HG02571 (cell line): Measurements from ENCODE around the gene SLC7A11.
A peak's percentile ranks its signal among the peaks of the same experiment; 100 is the strongest.
"Not testable (repeated sequence)": the region's sequence is repeated elsewhere in the genome, so short reads cannot be mapped to it uniquely, and the experiment has no call there.

Experiments used
- ATAC-seq: cut with Tn5 transposase; IDR thresholded peaks from one replicate; pipeline ENCODE4 v1.9.1; 2021; ENCODE audit warnings: mild to moderate bottlenecking, moderate library complexity; ENCODE audit not compliant: unreplicated experiment

SLC7A11 gene

DNA sequence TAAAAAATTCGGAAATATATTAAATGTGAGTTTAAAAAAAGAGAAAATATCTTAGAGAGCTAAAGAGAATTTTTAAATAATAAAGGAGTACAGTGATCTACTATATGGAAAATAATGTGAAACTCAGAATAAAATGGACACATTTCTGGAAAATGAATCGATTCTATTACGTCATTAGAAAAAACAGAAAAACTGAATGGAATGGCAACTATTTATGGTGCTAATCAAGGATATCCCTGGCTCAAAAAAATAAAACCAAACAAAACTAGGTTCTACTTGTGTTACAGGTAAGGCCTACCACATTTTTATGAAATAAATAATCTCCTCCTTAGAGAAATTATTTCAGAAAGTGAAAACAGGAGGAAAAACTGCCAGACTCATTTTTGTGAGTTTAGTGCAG is 5.5 kb upstream of the SLC7A11 start:
- ATAC-seq = no peak

DNA sequence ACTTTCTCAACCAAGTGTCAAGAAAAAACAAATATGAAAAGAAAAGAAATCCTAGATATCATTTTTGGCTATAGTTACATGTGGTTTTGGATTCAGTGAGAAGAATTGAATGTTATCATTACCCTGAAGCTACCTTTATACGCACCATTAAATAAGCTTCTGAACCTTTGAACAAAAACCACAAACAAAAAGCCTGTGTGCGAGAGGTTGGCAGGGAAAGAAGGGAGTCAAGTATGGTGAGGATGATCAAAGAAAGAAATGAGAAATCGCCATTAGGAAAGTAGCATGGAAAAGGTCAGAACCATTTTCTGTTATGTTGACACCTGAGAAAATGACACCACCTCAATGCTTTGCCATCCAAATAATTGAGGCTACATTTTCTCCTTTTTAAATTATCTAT is 1.2 kb upstream of the SLC7A11 start:
- no peak for ATAC-seq

DNA sequence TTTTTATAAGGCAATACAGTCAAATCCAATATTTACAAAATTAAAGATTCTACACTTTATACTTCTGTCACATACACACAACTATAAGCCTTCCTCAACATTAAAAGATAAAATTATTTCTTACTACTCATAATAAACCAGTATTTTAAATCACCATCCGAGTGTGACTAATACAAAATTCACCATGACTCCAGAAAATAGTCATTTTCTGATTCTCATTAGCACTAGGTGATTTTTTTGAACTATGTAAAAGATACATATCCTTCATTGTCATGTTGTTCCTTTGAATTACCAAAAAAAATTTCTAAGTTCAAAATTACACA is 646 bp upstream of the SLC7A11 start:
- no peak for ATAC-seq

DNA sequence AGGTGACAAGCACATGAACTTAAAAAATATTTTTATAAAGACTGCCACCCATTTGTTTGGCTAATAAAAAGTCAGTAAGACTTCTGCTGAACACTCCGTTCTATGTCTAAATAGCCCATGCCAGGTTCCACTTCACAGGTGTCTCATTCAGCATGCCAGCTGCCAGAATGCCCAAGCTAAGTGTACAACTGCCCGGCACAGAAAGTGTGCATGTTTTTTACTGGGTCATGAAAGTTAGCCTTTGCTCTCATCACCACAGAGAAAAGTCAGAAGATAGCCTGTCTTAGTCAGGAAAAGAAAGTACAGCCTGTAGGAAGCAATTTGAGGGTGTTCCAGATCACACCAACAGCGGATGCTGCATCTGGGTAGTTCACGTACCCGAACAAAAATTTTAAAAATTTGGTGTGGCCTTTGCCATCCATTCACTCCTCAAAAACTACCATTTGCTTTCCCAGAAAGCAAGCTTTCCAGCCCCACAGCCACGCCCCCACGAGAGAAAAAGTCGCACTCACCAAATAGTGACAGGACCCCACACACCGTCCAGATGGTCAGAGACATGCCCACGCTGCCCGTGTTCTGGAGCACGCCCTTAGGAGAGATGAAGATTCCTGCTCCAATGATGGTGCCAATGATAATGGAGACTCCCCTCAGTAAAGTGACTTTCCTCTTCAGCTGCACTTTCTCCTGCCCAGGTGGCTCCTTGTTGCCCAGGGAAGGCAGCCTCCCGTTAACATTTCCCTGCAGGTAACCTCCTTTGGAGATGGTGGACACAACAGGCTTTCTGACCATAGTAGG is 671 bp downstream of the SLC7A11 start:
- ATAC-seq = peak; percentile 0

DNA sequence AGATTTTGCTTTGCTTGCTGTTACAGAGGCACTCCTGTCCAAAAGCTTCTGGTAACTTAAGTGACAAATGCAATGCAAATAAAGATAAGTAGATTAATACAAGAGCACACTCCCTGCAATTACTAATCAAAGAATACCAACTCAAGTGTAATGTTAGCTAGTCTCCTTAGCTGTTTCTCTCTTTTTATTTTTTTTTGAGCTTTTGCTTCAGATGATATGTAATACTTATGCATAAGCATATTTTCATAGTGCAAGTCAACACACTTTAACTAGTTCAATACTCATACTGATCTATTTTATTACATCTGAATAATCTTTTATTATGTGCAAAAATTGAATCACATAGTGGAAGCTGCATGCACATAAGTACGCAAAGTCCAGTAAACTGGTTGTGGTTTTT is 2.7 kb downstream of the SLC7A11 start:
- no peak for ATAC-seq

DNA sequence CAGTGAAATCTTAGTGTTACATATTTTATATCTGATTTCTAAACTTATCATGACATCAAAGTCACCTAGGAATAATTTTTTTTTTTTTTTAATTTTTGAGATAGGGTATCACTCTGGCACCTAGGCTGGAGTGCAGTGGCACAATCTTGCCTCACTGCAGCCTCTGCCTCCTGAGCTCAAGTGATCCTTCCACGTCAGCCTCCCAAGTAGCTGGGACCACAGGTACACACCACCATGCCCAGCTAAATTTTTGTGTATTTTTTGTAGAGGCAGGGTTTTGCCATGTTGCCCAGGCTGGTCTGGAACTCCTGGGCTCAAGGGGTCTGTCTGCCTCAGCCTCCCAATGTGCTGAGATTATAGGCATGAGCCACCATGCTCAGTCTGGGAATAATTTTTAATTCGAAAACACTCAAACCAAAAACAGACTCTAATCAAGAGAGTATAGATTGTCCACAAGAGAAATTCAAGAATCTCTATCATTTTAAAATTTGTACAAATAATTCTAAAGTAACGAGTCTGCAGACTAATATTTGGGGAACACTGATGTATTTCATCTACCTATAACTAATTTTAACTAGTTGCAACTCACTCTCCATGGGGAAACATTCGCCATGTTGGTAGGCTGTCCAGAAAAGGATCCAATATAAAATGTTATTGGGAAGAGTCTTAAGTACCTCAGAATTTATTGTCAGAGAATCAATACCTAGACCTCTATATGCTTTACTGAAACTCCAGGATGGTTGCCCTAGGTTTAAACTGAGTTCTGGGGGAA is 3.4 kb downstream of the SLC7A11 start:
- no peak for ATAC-seq

DNA sequence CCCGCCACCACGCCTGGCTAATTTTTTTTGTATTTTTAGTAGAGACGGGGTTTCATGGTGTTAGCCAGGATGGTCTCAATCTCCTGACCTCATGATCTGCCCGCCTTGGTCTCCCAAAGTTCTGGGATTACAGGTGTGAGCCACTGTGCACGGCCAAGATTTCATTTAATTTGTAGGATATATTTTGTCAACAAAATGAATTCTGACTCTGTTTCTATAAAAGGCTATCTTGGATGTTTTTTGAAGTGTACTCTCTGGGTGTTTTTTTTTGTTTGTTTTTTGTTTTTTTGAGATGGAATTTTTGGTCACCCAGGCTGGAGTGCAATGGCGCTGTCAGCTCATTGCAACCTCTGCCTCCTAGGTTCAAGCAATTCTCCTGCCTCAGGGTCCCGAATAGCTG is 5.0 kb downstream of the SLC7A11 start:
- not testable (repeated sequence) for ATAC-seq

DNA sequence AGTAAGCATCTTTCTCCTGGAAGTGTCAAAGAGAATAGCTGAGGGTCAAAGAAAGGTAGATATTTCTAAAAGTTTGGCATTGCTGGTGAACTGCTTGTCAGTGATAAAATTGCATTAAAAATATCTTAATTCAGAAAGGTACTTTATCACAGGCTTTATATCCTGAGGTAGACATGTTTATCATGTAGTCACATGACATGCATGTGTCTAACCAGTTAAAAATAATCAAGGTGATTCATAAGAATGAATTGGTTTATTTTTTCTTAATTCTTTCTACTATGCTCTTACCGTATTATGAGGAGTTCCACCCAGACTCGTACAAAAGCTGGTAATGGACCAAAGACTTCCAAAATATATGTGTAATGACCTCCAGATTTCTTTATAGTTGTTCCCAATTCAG is 6.1 kb downstream of the SLC7A11 start:
- no peak for ATAC-seq

DNA sequence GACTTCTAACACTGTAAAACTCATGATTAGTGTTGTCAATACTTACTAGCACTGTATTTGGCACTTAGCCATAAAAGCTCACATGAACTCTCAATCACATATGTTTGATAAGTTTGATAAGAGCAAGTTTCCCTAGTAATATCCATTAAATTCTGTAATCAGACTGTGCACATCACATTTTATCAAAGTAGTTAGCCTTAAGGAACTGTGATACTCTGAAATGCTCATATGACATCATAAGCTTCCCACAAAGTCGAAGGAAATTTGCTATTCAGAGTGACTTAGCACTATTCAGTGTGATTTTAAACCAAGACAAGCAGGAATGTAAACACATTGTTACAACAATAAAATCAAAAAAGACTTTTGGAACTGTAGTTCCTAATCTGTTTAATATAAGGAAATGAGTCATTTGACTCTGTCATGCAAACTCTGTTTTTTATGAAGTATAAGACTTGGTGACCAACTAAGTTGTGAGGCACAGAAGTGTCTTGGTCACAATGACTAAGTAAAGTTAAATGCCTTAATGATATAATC is 6.7 kb downstream of the SLC7A11 start:
- no peak for ATAC-seq

DNA sequence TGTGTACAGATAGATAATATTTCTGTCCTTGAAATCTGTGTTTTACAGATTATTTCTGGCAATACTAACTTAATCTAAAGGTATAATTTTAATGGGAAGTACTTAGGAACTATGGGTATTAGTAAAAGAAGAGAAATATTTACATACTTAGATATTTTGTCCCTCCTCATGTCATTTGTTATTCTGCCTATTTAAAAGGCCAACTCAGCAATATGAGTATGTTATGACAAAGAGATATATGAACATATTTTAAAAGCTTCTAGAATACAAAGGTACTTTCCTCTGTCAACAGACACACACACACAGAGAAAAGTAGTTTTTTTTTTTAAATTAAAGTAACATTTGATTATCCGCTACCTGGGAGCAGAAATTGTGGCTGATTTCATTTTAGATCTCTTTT is 7.9 kb downstream of the SLC7A11 start:
- ATAC-seq = no peak

DNA sequence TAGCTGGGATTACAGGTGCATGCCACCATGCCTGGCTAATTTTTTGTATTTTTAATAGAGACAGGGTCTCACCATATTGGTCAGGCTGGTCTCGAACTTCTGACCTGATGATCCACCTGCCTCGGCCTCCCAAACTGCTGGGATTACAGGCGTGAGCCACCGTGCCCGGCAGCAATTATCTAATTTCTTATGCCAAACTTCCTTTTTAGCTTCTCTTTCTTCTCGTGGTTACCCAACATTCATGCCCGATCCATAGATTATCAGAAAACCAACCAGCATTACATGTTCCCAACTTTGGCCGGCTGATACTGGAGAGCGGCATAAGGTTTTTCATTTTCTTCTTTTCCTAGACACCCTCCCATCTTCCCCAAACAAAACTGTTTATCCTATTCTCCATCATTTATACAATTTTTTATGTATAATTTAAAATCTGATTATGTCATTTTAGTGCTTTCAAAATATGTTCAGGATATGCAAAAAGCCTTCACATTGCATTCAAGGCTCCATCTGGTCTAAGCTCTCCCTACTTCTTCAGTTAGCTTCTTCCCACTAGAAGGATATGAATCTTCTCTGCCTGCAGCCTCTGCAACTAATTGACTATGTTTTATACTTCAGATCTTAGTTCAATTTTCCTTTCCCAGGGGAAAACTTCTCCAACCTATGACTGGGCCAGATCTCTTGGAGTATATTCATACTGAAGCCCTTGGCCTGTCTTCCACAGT is 8.7 kb downstream of the SLC7A11 start:
- ATAC-seq = no peak

DNA sequence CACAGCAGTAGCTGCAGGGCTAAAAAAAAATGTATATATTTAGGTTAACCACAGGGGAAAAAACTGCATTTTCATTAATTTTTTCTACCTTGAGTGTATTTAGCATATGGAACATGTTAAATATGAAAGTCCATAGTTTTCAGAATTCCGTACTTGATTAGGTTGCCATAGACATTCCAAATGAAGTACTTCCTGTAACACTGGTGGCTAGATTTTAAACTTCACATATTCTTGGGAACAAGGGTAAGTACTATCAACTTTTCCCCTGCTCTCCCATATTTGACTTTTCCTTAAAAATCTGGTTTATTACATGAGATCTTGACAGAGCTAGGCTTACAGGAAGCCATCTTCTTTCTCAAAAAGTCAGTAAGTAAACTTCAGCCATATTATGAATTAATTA is 9.8 kb downstream of the SLC7A11 start:
- ATAC-seq = no peak

DNA sequence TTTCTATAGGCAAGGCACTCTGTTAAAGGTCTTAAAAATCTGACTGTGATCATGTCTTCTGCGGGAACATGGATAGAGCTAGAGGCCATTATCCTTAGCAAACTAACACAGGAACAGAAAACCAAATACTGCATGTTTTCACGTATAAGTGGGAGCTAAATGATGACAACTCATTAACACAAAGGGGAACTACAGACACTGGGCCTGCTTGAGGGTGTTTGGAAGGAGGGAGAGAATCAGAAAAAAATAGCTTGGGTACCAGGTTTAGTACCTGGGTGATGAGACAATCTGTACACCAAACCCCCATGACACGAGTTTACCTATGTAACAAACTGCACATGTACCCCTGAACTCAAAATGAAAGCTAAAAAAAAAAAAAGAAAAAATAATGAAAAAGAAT is 12.1 kb downstream of the SLC7A11 start:
- no peak for ATAC-seq

DNA sequence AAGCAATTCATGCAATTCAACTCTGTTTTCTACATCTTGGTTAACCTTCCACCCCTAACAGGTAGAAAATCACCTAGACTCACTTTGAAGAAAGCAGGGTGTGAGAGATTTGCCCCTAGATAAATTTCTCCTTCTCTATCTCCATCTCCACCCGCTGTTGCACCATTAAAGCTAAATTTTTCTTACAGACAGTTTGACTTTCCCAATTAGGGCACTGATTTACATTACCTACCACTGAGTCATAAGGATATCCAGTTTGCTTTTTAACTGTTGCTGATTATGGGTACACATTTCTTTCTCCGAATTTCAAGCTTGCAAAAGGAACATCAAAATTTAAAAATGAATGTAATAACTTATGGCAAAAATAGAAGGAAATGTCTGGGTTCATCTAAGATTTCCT is 13.0 kb downstream of the SLC7A11 start:
- no peak for ATAC-seq

DNA sequence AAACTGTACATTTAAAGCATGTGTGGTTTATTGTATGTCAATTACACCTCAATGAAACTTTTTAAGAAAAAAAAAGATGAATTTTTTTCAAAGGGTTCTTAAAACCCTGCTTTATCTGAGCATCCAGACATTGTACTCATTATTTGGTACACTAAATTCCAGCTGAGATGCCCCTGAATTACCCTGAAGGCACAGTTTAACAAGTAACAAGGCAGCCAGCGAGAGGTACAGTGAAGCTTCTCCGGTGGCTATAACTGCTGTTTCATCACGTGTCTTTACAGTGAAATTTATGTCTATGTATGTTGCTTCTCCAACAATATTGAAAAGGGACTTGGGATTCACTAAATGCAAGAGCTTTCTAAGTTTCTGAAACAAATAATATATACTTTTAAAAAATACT is 15.8 kb downstream of the SLC7A11 start:
- ATAC-seq = no peak

DNA sequence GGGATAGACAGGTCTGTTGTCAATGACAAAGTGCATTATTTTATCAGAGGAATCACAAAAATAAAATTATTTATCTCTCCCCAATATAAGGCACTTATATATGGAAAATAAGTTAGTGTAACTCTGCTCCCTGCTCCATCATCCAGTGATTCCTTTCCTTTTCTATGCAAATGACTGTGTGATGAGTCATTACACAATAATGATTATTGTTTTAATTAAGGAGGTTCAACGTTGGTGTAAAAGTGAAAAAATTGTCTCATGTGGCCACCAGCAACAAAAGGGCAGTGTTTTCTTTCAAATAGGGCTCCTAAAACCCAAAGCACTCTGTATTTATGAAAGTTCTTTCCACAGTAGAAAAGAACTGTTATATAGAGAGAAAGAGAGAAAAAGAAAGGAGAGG is 16.7 kb downstream of the SLC7A11 start:
- no peak for ATAC-seq

DNA sequence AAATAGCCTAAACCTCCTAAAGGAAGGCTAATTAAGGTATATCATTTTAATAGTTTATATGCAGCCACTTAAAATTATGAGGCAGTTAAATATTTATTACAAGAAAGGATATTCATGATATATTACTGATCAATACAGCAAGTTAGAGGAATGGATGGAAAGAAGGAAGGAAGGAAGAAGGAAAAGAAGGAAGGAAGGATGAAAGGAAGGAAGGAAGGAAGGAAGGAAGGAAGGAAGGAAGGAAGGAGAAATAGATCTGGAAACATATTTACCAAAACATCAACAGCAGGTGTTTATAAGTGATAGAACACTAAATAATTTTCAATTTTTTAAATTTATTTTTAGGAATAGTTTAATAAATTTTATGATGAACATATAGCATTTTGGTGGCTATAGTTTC is 17.5 kb downstream of the SLC7A11 start:
- no peak for ATAC-seq

DNA sequence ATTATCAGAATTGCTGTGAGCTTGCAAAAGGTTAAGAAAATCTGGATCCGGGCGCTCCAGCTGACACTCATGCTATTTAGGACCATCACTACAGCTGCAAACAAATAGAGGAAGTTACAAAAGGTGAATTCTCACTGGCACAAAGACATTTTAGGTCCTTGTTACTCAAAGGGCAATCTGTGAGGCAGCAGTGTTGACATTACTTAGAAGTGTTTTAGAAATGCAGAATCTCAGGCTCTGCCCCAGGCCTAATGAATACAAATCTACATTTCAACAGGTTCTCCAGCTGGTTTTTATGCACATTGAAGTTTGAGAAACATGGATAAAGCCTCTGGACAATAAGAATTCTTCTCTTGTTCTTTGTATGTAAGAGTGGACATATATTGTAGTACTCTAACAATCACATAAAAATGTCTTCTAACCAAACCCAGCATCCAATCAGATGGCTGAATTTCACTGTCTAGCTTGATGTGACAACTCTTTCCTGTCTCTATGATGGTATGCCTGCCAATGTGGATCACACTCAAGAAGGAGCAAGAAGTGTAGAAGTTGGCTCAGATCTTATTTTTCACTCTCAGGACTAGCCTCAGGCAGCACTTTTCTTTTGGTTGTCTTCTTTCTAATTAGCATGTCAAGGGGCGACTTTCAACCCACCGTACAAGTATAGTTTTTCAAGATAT is 18.8 kb downstream of the SLC7A11 start:
- ATAC-seq = no peak

DNA sequence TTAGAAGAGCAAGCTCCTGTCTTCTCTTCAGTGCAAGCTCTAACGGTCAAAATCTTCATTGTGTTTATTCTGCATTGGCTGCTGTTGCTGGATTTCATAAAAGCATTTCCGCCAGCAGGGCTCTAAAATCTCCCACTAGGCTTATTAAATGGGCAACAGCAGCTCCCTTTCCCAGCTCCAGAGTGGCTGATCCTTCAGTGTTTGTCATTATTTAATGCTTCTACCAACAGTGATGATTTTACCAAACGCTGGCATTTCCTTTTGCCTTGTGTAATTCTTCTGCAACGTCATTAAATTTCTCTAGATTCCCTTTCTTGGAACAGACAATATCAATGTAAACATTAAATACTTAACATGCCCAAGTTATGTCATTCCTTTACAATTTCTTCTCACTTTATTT is 20.1 kb downstream of the SLC7A11 start:
- ATAC-seq = no peak

DNA sequence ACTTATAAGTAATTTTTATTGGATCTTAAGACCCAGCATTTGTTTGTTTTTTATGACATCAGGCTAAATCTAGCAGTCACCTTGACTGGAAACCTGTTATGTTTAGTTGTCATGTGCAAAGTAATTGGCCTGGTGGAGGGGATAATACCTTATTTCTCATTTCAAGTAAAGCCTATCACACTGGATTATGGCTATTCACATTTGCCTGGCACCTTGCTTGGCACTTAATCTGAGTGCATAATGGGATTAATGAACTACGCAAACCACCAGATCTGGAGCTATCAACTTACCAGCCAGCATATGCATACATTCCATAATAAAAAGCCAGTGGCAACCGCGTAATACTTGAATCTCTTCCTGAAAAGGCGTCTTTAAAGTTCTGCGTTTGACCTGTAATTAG is 23.2 kb downstream of the SLC7A11 start:
- no peak for ATAC-seq

DNA sequence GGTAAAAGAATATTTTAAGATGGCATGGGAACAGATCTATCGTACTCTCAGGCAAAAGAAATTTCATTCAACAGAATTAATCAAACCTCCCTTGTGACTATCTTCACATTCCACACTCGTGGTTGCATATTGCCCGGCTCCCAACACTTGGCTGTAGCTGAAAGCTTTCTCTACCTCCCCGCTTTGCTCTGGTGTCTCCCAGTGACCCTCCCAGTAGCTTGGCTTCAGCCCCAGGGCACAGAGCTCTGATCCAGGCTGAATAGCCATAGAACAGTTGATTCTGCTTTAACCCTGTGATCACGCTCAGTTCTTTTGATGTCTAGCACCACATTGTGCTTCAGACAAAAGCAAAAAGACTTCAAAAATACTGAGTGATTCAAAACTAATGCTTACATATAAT is 24.6 kb downstream of the SLC7A11 start:
- ATAC-seq = no peak
